Measurements from ENCODE around the gene SURF6.
A peak's percentile ranks its signal among the peaks of the same experiment; 100 is the strongest.
"Not testable (repeated sequence)": the region's sequence is repeated elsewhere in the genome, so short reads cannot be mapped to it uniquely, and the experiment has no call there.

The SURF6 gene

GRCh38 chr9:133335924-133336811 lies at the start of gene SURF6:
Gene SURF6 (minus strand): TSS chr9:133336188. CDS start chr9:133336132, 56 bp downstream.
- DNase-seq, result peak; percentile 76

- no peak for DNase-seq
Observed at GRCh38 chr9:133385452-133385851, 49.5 kb upstream of the SURF6 start.

GRCh38 chr9:133384736-133385321 lies 48.8 kb upstream of the SURF6 start:
- DNase-seq, result no peak

GRCh38 chr9:133383438-133383837 lies 47.5 kb upstream of the SURF6 start:
- DNase-seq, result no peak

- DNase-seq, result no peak
Observed at GRCh38 chr9:133382507-133383141, 46.6 kb upstream of the SURF6 start.

GRCh38 chr9:133380734-133381133 lies 44.7 kb upstream of the SURF6 start:
- DNase-seq, result no peak

- DNase-seq, result no peak
Observed at GRCh38 chr9:133379153-133380086, 43.4 kb upstream of the SURF6 start.

- DNase-seq, result no peak
Observed at GRCh38 chr9:133378408-133378962, 42.5 kb upstream of the SURF6 start.

- DNase-seq, result peak; percentile 13
Observed at GRCh38 chr9:133377721-133378216, 41.8 kb upstream of the SURF6 start.

- not testable (repeated sequence) for DNase-seq
Observed at GRCh38 chr9:133377280-133377679, 41.3 kb upstream of the SURF6 start.

- peak; percentile 92 for DNase-seq
Observed at GRCh38 chr9:133375724-133376654, 40.0 kb upstream of the SURF6 start, which contains the start of the genes STKLD1 and SURF4. Gene STKLD1 (plus strand): TSS chr9:133376366. CDS start chr9:133376474, 108 bp downstream. Gene SURF4 (minus strand): TSS chr9:133376060. CDS start chr9:133375969, 91 bp downstream.

- DNase-seq, result no peak
Observed at GRCh38 chr9:133375116-133375723, 39.2 kb upstream of the SURF6 start.

GRCh38 chr9:133374612-133375115 lies 38.7 kb upstream of the SURF6 start:
- DNase-seq, result no peak

GRCh38 chr9:133372144-133372543 lies 36.2 kb upstream of the SURF6 start:
- DNase-seq, result no peak

- no peak for DNase-seq
Observed at GRCh38 chr9:133371261-133371711, 35.3 kb upstream of the SURF6 start.

GRCh38 chr9:133370685-133371084 lies 34.7 kb upstream of the SURF6 start:
- no peak for DNase-seq

GRCh38 chr9:133369933-133370332 lies 33.9 kb upstream of the SURF6 start:
- DNase-seq, result no peak

GRCh38 chr9:133369422-133369821 lies 33.4 kb upstream of the SURF6 start:
- no peak for DNase-seq

- DNase-seq, result peak; percentile 95
Observed at GRCh38 chr9:133368249-133368881, 32.4 kb upstream of the SURF6 start.
